ENCODE results near the gene SLC25A10.

SLC25A10 gene

GRCh38 chr17:81706757-81707624 is 5.1 kb upstream of the SLC25A10 start:
- DNase-seq = no peak

- no peak for DNase-seq
These were observed 4.1 kb upstream of the SLC25A10 start for GRCh38 chr17:81707725-81708646.

- DNase-seq = no peak
These were observed 3.3 kb upstream of the SLC25A10 start for GRCh38 chr17:81708739-81709185.

- peak; percentile 41 for DNase-seq
These were observed 1.4 kb upstream of the SLC25A10 start for GRCh38 chr17:81710514-81711308.

GRCh38 chr17:81712468-81713003 is 452 bp downstream of the SLC25A10 start:
- DNase-seq = no peak

GRCh38 chr17:81713004-81713555 is 996 bp downstream of the SLC25A10 start:
- DNase-seq = no peak

GRCh38 chr17:81713556-81714411 is 1.7 kb downstream of the SLC25A10 start:
- DNase-seq = no peak

- no peak for DNase-seq
These were observed 2.5 kb downstream of the SLC25A10 start for GRCh38 chr17:81714412-81715106.

- DNase-seq = no peak
These were observed 3.2 kb downstream of the SLC25A10 start for GRCh38 chr17:81715107-81715871.

- no peak for DNase-seq
These were observed 4.0 kb downstream of the SLC25A10 start for GRCh38 chr17:81715872-81716673.

- DNase-seq = no peak
These were observed 4.6 kb downstream of the SLC25A10 start for GRCh38 chr17:81716674-81716996.

GRCh38 chr17:81717049-81717765 is 5.1 kb downstream of the SLC25A10 start:
- DNase-seq = no peak

GRCh38 chr17:81717766-81718089 is 5.6 kb downstream of the SLC25A10 start:
- no peak for DNase-seq

- no peak for DNase-seq
These were observed 7.6 kb downstream of the SLC25A10 start for GRCh38 chr17:81719410-81720266.

GRCh38 chr17:81720267-81721071 is 8.4 kb downstream of the SLC25A10 start:
- DNase-seq = no peak
